ENCODE measurements around the gene AGMO. TPM values are rescaled to one million over a fixed set of nuclear protein-coding genes. Genes with fewer than 3 reads are reported as not detected.

AGMO gene
- total and polyA plus RNA-seq, 2 experiments from 2014 or later = 0.42 to 0.55 TPM

GRCh38 chr7:15525652-15526263 is 36.1 kb downstream of the AGMO start:
- Histone ChIP-seq H3K9me2 (ENCODE audit: insufficient read depth) (peaks cover 3% of the 10 kb centered on the region; the same call in 1 of the 2 replicates), H3F3A (replicated peaks; ENCODE audit: low read depth) (no peaks in the 10 kb centered on the region), H3K4me3 (no peak overlapping the region), H3K79me2 (replicated peaks; ENCODE audit: insufficient read depth) (no peaks in the 10 kb centered on the region), H3K27me3 (ENCODE audit: insufficient read depth) (no peaks in the 10 kb centered on the region), H4K20me1 (replicated peaks; ENCODE audit: insufficient read depth) (no peaks in the 10 kb centered on the region), H3K27ac (ENCODE audit: low read depth) (no peak overlapping the region), H3K36me3 (ENCODE audit: insufficient read depth) (no peaks in the 10 kb centered on the region), H3K4me2 (no peak overlapping the region), H3K4me1 (ENCODE audit: insufficient read depth) (no peaks in the 10 kb centered on the region), H2AFZ (no peak overlapping the region)
- no peaks in the 10 kb centered on the region for H3K27me3 Mint-ChIP-seq (ENCODE audit: insufficient read depth, low read depth, poor library complexity)
- H3K4me3 Mint-ChIP-seq = no peak overlapping the region
- ATAC-seq = no peak
- no peak for DNase-seq (ENCODE audit: low spot score)
- H3K9me3 Mint-ChIP-seq = peaks cover 5% of the 10 kb centered on the region; the same call in 2 of the 3 replicates
- TF ChIP-seq ZNF114 (CRISPR knock-in tag; IDR thresholded peaks at IDR 0.05) (no peak), POLR2AphosphoS5 (IDR thresholded peaks at IDR 0.05; ENCODE audit: low read depth) (no peak), ZNF331 (CRISPR knock-in tag; IDR thresholded peaks at IDR 0.05; ENCODE audit: low read depth) (no peak)
- H3K36me3 Mint-ChIP-seq (ENCODE audit: low read depth) = peaks cover 3% of the 10 kb centered on the region; the same call in 1 of the 3 replicates
- no peaks in the 10 kb centered on the region for H3K4me1 Mint-ChIP-seq
- no peak overlapping the region for H3K27ac Mint-ChIP-seq

- Histone ChIP-seq H3K4me3 (no peak overlapping the region), H4K20me1 (replicated peaks; ENCODE audit: insufficient read depth) (no peaks in the 10 kb centered on the region), H2AFZ (no peak overlapping the region), H3K4me1 (ENCODE audit: insufficient read depth) (no peaks in the 10 kb centered on the region), H3K4me2 (no peak overlapping the region), H3K36me3 (ENCODE audit: insufficient read depth) (no peaks in the 10 kb centered on the region), H3K79me2 (replicated peaks; ENCODE audit: insufficient read depth) (no peaks in the 10 kb centered on the region), H3F3A (replicated peaks; ENCODE audit: low read depth) (no peaks in the 10 kb centered on the region), H3K9me2 (ENCODE audit: insufficient read depth) (peaks cover 3% of the 10 kb centered on the region), H3K27me3 (ENCODE audit: insufficient read depth) (no peaks in the 10 kb centered on the region), H3K27ac (ENCODE audit: low read depth) (no peak overlapping the region)
- Mint-ChIP-seq H3K36me3 (ENCODE audit: low read depth) (peaks cover 8% of the 10 kb centered on the region; the same call in 1 of the 3 replicates), H3K9me3 (peaks cover 13% of the 10 kb centered on the region), H3K4me1 (no peaks in the 10 kb centered on the region), H3K4me3 (no peak overlapping the region), H3K27me3 (ENCODE audit: insufficient read depth, low read depth, poor library complexity) (no peaks in the 10 kb centered on the region), H3K27ac (no peak overlapping the region)
- ATAC-seq (no peak), DNase-seq (ENCODE audit: low spot score) (no peak)
- TF ChIP-seq NANOG (IDR thresholded peaks at IDR 0.05; ENCODE audit: borderline replicate concordance) (no peak), POLR2AphosphoS5 (IDR thresholded peaks at IDR 0.05; ENCODE audit: low read depth) (no peak), STAT1 (IDR thresholded peaks at IDR 0.05; ENCODE audit: unreplicated experiment) (no peak), ZNF331 (CRISPR knock-in tag; IDR thresholded peaks at IDR 0.05; ENCODE audit: low read depth) (no peak), REST (IDR thresholded peaks at IDR 0.05; ENCODE audit: unreplicated experiment) (no peak), ZNF462 (CRISPR knock-in tag; IDR thresholded peaks at IDR 0.05) (no peak), CTCF (conservative IDR thresholded peaks at IDR 0.05; ENCODE audit: low read depth in 2 of 2) (no peak), ZNF114 (CRISPR knock-in tag; IDR thresholded peaks at IDR 0.05) (no peak)
These were observed 37.7 kb downstream of the AGMO start for GRCh38 chr7:15524077-15524476.
